Neuronal stem cell (in vitro differentiated cells): ENCODE data around the gene KRT6A. TPM values are rescaled to one million over a fixed set of nuclear protein-coding genes. Genes with fewer than 3 reads are reported as not detected.

Experiments used
- DNase-seq: peaks from one replicate; pipeline ENCODE4 v3.0.0-alpha.2; 2013; ENCODE audit warnings: low spot score
- H2AFZ ChIP-seq: one replicate; pipeline ENCODE4 v1.6.1; 2013; ENCODE audit warnings: mild to moderate bottlenecking, low read length, inconsistent platforms
- H2AK5ac ChIP-seq: 2 replicates; pipeline ENCODE4 v1.6.1; 2013; ENCODE audit warnings: low read depth, mild to moderate bottlenecking, inconsistent platforms, low read length, moderate library complexity, mixed read lengths
- H2BK120ac ChIP-seq: 2 replicates; pipeline ENCODE4 v1.6.1; 2013; ENCODE audit warnings: low read depth, mild to moderate bottlenecking, inconsistent platforms, low read length, moderate library complexity, mixed read lengths
- H2BK12ac ChIP-seq: one replicate; pipeline ENCODE4 v1.6.1; 2013; ENCODE audit warnings: low read length, inconsistent platforms
- H2BK15ac ChIP-seq: 2 replicates; pipeline ENCODE4 v1.6.1; 2013; ENCODE audit warnings: mild to moderate bottlenecking, low read length, inconsistent platforms, mixed read lengths
- H2BK5ac ChIP-seq: one replicate; pipeline ENCODE4 v1.6.1; 2013; ENCODE audit warnings: inconsistent platforms, mild to moderate bottlenecking, low read length, moderate library complexity
- H3K14ac ChIP-seq: one replicate; pipeline ENCODE4 v1.6.1; 2013; ENCODE audit warnings: low read length, inconsistent platforms
- H3K18ac ChIP-seq: 2 replicates; pipeline ENCODE4 v1.6.1; 2013; ENCODE audit warnings: low read length, inconsistent platforms
- H3K23ac ChIP-seq: 2 replicates; pipeline ENCODE4 v1.6.1; 2013; ENCODE audit warnings: low read depth, mild to moderate bottlenecking, mixed read lengths, low read length, inconsistent platforms; ENCODE audit not compliant: poor library complexity
- H3K27ac ChIP-seq: replicated peaks from 3 replicates; pipeline ENCODE4 v1.5.1; 2013; ENCODE audit warnings: low read length, inconsistent platforms
- H3K27me3 ChIP-seq, 3 experiments: 2 replicates each; pipeline ENCODE4 v1.6.1; 2013; ENCODE audit warnings: low read length in 3 of 3, mild to moderate bottlenecking in 2 of 3, inconsistent platforms in 1 of 3, low read depth in 1 of 3, mixed read lengths in 1 of 3, moderate library complexity in 1 of 3; ENCODE audit not compliant: control insufficient read depth in 3 of 3, insufficient read depth in 3 of 3
- H3K36me3 ChIP-seq, 2 donors: replicated peaks in 1 of 2; 2 replicates each; pipeline ENCODE4 v1.6.1; 2013; ENCODE audit warnings: low read length in 2 of 2; ENCODE audit not compliant: control insufficient read depth in 2 of 2, insufficient read depth in 2 of 2
- H3K4ac ChIP-seq: 2 replicates; pipeline ENCODE4 v1.6.1; 2013; ENCODE audit warnings: inconsistent platforms, mild to moderate bottlenecking, low read length, moderate library complexity
- H3K4me1 ChIP-seq, 2 donors: 1 replicate in 1 of 2; 2 replicates in 1 of 2; pipeline ENCODE4 v1.6.1; 2013; ENCODE audit warnings: low read length in 2 of 2, low read depth in 1 of 2; ENCODE audit not compliant: control insufficient read depth in 2 of 2, insufficient read depth in 1 of 2
- H3K4me2 ChIP-seq: one replicate; pipeline ENCODE4 v1.6.1; 2013; ENCODE audit warnings: mild to moderate bottlenecking, low read length, inconsistent platforms; ENCODE audit not compliant: insufficient read depth, poor library complexity, severe bottlenecking
- H3K4me3 ChIP-seq, 2 donors: 2 replicates each; pipeline ENCODE4 v1.5.1; 2013; ENCODE audit warnings: low read length in 2 of 2, mild to moderate bottlenecking in 2 of 2, inconsistent platforms in 1 of 2, moderate library complexity in 1 of 2
- H3K79me1 ChIP-seq: one replicate; pipeline ENCODE4 v1.6.1; 2013; ENCODE audit warnings: low read depth, mild to moderate bottlenecking, inconsistent platforms, low read length, moderate library complexity
- H3K9ac ChIP-seq: one replicate; pipeline ENCODE4 v1.6.1; 2013; ENCODE audit warnings: mild to moderate bottlenecking, low read depth, low read length, inconsistent platforms; ENCODE audit not compliant: poor library complexity
- H3K9me3 ChIP-seq, 2 donors: replicated peaks in 1 of 2; 2 replicates each; pipeline versions ENCODE3 to v1.6.1; 2013; ENCODE audit warnings: low read length in 2 of 2, mild to moderate bottlenecking in 2 of 2, inconsistent platforms in 1 of 2, low read depth in 1 of 2, mixed read lengths in 1 of 2, moderate library complexity in 1 of 2; ENCODE audit not compliant: control insufficient read depth in 2 of 2, insufficient read depth in 1 of 2
- H4K8ac ChIP-seq: one replicate; pipeline ENCODE4 v1.6.1; 2013; ENCODE audit warnings: low read depth, mild to moderate bottlenecking, inconsistent platforms, low read length, moderate library complexity
- H4K91ac ChIP-seq: one replicate; pipeline ENCODE4 v1.6.1; 2013; ENCODE audit warnings: low read length, low read depth, mild to moderate bottlenecking, inconsistent platforms; ENCODE audit not compliant: poor library complexity
- WGBS, 2 donors: extraction: QIAGEN DNeasy Blood & Tissue Kit; methylation state at CpG; one replicate each; pipeline ENCODE4 v1.1.7; 2013; ENCODE audit warnings: missing lambda C conversion rate in 2 of 2, mixed read lengths in 1 of 2; ENCODE audit not compliant: insufficient read length in 2 of 2, insufficient replicate concordance in 1 of 2; ENCODE audit errors: extremely low coverage in 2 of 2; 5-methylcytosine and 5-hydroxymethylcytosine counted together
- polyA plus RNA-seq, 2 experiments: library from polyadenylated mRNA; stranded (reverse); fragments of 200-250 nt; gene quantifications; one replicate each; pipeline ENCODE4 v1.2.3, GENCODE V29; 2013

KRT6A gene
- not detected for polyA plus RNA-seq (2013, experiment 1 of 2)
- polyA plus RNA-seq (2013, experiment 2 of 2) = not detected

GRCh38 chr12:52493172-52493571 is at the start of gene KRT6A:
TSS of gene KRT6A (minus strand) at chr12:52493257. CDS start at chr12:52493188, 69 bp downstream.
- no peaks in the 10 kb centered on the region for H3K79me1 ChIP-seq
- no peak within 1 kb of the TSS for H2AK5ac ChIP-seq
- peaks cover 0 to 8% (median 0%) of the 10 kb centered on the region in 3 experiments for H3K27me3 ChIP-seq
- H2AFZ ChIP-seq = no peak within 1 kb of the TSS
- no peak within 1 kb of the TSS for H3K23ac ChIP-seq
- no peak within 1 kb of the TSS for H3K9ac ChIP-seq
- peak within 1 kb of the TSS; percentile 45 for H4K8ac ChIP-seq
- H3K4me1 ChIP-seq = peaks cover 0 to 16% of the 10 kb centered on the region in 2 donors
- H3K36me3 ChIP-seq = no peaks in the 10 kb centered on the region
- no peak within 1 kb of the TSS for H3K14ac ChIP-seq
- H4K91ac ChIP-seq = no peak within 1 kb of the TSS
- no peak within 1 kb of the TSS for H3K4me2 ChIP-seq
- DNase-seq = no peak
- no peak within 1 kb of the TSS for H3K4me3 ChIP-seq
- no peak within 1 kb of the TSS for H2BK120ac ChIP-seq
- no CpG with 5 or more reads among the region's 2 CpGs for WGBS, 2 donors
- no peak within 1 kb of the TSS for H2BK5ac ChIP-seq
- no peak within 1 kb of the TSS for H3K4ac ChIP-seq
- H2BK12ac ChIP-seq = no peak within 1 kb of the TSS
- no peak within 1 kb of the TSS for H3K18ac ChIP-seq
- no peak within 1 kb of the TSS for H3K27ac ChIP-seq
- H2BK15ac ChIP-seq = no peak within 1 kb of the TSS
- H3K9me3 ChIP-seq = no peaks in the 10 kb centered on the region

GRCh38 chr12:52542157-52542556 is 49.1 kb upstream of the KRT6A start:
- Histone ChIP-seq H3K4me2 (no peak overlapping the region), H3K27me3 (no peaks in the 10 kb centered on the region), H3K18ac (no peak overlapping the region), H3K23ac (no peak overlapping the region), H3K4ac (no peak overlapping the region), H2AK5ac (no peak overlapping the region), H3K79me1 (no peaks in the 10 kb centered on the region), H2AFZ (no peak overlapping the region), H3K27ac (no peak overlapping the region), H3K4me1 (no peaks in the 10 kb centered on the region), H4K91ac (no peak overlapping the region), H2BK15ac (no peak overlapping the region), H3K14ac (no peak overlapping the region), H2BK120ac (no peak overlapping the region), H3K9me3 (no peaks in the 10 kb centered on the region), H3K36me3 (no peaks in the 10 kb centered on the region), H4K8ac (no peak overlapping the region), H3K4me3 (no peak overlapping the region), H2BK12ac (no peak overlapping the region), H2BK5ac (no peak overlapping the region), H3K9ac (no peak overlapping the region)
- DNase-seq = no peak

GRCh38 chr12:52541709-52542108 is 48.7 kb upstream of the KRT6A start:
- H3K27me3 ChIP-seq = no peaks in the 10 kb centered on the region
- no peak overlapping the region for H3K4ac ChIP-seq
- no peak overlapping the region for H2BK120ac ChIP-seq
- no peak overlapping the region for H4K91ac ChIP-seq
- no peak overlapping the region for H3K4me3 ChIP-seq
- no peak overlapping the region for H3K18ac ChIP-seq
- no peak overlapping the region for H2BK15ac ChIP-seq
- H4K8ac ChIP-seq = no peak overlapping the region
- no peaks in the 10 kb centered on the region for H3K4me1 ChIP-seq
- no CpG with 5 or more reads among the region's 5 CpGs for WGBS, 2 donors
- H3K23ac ChIP-seq = no peak overlapping the region
- no peak overlapping the region for H3K9ac ChIP-seq
- H3K79me1 ChIP-seq = no peaks in the 10 kb centered on the region
- no peak overlapping the region for H2BK5ac ChIP-seq
- H3K14ac ChIP-seq = no peak overlapping the region
- H2BK12ac ChIP-seq = no peak overlapping the region
- DNase-seq = no peak
- H3K36me3 ChIP-seq = no peaks in the 10 kb centered on the region
- no peak overlapping the region for H3K4me2 ChIP-seq
- H3K9me3 ChIP-seq = no peaks in the 10 kb centered on the region
- no peak overlapping the region for H2AFZ ChIP-seq
- H2AK5ac ChIP-seq = no peak overlapping the region
- H3K27ac ChIP-seq = no peak overlapping the region

- no peaks in the 10 kb centered on the region for H3K4me1 ChIP-seq
- no peak overlapping the region for H3K9ac ChIP-seq
- H4K8ac ChIP-seq = no peak overlapping the region
- H3K23ac ChIP-seq = no peak overlapping the region
- peak overlapping the region; percentile 4 for H3K18ac ChIP-seq
- H3K14ac ChIP-seq = no peak overlapping the region
- no peak overlapping the region for H3K4me2 ChIP-seq
- H4K91ac ChIP-seq = no peak overlapping the region
- H3K4me3 ChIP-seq = no peak overlapping the region
- H2BK15ac ChIP-seq = no peak overlapping the region
- no peak overlapping the region for H2BK12ac ChIP-seq
- no peak overlapping the region for H3K4ac ChIP-seq
- no peak overlapping the region for H3K27ac ChIP-seq
- no peak overlapping the region for H2BK5ac ChIP-seq
- no peak overlapping the region for H2AK5ac ChIP-seq
- no peaks in the 10 kb centered on the region for H3K27me3 ChIP-seq
- WGBS, 2 donors = no CpG with 5 or more reads among the region's 7 CpGs
- DNase-seq = no peak
- H3K36me3 ChIP-seq = no peaks in the 10 kb centered on the region
- H2BK120ac ChIP-seq = no peak overlapping the region
- H2AFZ ChIP-seq = no peak overlapping the region
- H3K79me1 ChIP-seq = no peaks in the 10 kb centered on the region
- no peaks in the 10 kb centered on the region for H3K9me3 ChIP-seq
Observed at GRCh38 chr12:52540531-52540930, 47.5 kb upstream of the KRT6A start.
